H1 (cell line): ENCODE measurements around the gene NRM.

Experiments
- ATF2 ChIP-seq: IDR thresholded peaks from 2 replicates; pipeline ENCODE4 v1.6.1; 2012; ENCODE audit warnings: low read length, inconsistent platforms
- BCL11A ChIP-seq, 2 experiments: IDR thresholded peaks; one replicate each; pipeline ENCODE4 v1.6.1; 2011; ENCODE audit warnings: low read depth in 2 of 2, low read length in 2 of 2, mild to moderate bottlenecking in 2 of 2
- CTCF ChIP-seq, 3 experiments: IDR thresholded peaks; 1 replicate in 2 of 3; 2 replicates in 1 of 3; pipeline versions ENCODE4 v1.5.1 to v1.6.1; 2011; ENCODE audit warnings: low read length in 3 of 3, mild to moderate bottlenecking in 3 of 3, inconsistent platforms in 2 of 3, low read depth in 1 of 3, moderate library complexity in 1 of 3; ENCODE audit not compliant: insufficient read depth in 1 of 3; ENCODE audit errors: control extremely low read depth in 1 of 3
- EP300 ChIP-seq, 2 experiments: IDR thresholded peaks; 1 replicate in 1 of 2; 2 replicates in 1 of 2; pipeline ENCODE4 v1.6.1; 2011 to 2012; ENCODE audit warnings: low read depth in 2 of 2, low read length in 2 of 2, mild to moderate bottlenecking in 2 of 2, borderline replicate concordance in 1 of 2, inconsistent platforms in 1 of 2, moderate library complexity in 1 of 2
- POLR2A ChIP-seq, 2 experiments: IDR thresholded peaks; 1 replicate in 1 of 2; 2 replicates in 1 of 2; pipeline ENCODE4 v1.6.1; 2011; ENCODE audit warnings: low read depth in 2 of 2, low read length in 2 of 2, mild to moderate bottlenecking in 2 of 2; ENCODE audit errors: control extremely low read depth in 1 of 2
- POLR2AphosphoS5 ChIP-seq: IDR thresholded peaks from 2 replicates; pipeline ENCODE4 v1.6.1; 2011; ENCODE audit warnings: low read depth, low read length
- RFX5 ChIP-seq: IDR thresholded peaks from 2 replicates; pipeline ENCODE4 v1.6.1; 2011; ENCODE audit warnings: low read depth, low read length, improper control_type of control experiment, borderline replicate concordance
- SRF ChIP-seq: IDR thresholded peaks from 2 replicates; pipeline ENCODE4 v1.6.1; 2011; ENCODE audit warnings: mild to moderate bottlenecking, low read depth, low read length, moderate library complexity
- USF2 ChIP-seq: IDR thresholded peaks from 2 replicates; pipeline ENCODE4 v1.6.1; 2011; ENCODE audit warnings: low read length, improper control_type of control experiment

- no peak for TF ChIP-seq CTCF (IDR thresholded peaks at IDR 0.05; ENCODE audit: control extremely low read depth in 1 of 3, insufficient read depth in 1 of 3, low read depth in 1 of 3, low read length in 3 of 3)
- no peak for TF ChIP-seq SRF
- TF ChIP-seq USF2: no peak
- no peak for TF ChIP-seq RFX5
- no peak for TF ChIP-seq POLR2AphosphoS5
- no peak for TF ChIP-seq EP300 (IDR thresholded peaks at IDR 0.05; ENCODE audit: borderline replicate concordance in 1 of 2, low read depth in 2 of 2, low read length in 2 of 2)
- TF ChIP-seq POLR2A (IDR thresholded peaks at IDR 0.05; ENCODE audit: control extremely low read depth in 1 of 2, low read depth in 2 of 2, low read length in 2 of 2): no peak
- no peak for TF ChIP-seq BCL11A (IDR thresholded peaks at IDR 0.05; ENCODE audit: low read depth in 2 of 2, low read length in 2 of 2)
- no peak for TF ChIP-seq ATF2
These were observed 18.5 kb upstream of the NRM start for GRCh38 chr6:30709101-30709868.
